B cell (primary cell): ENCODE results near the gene MPPE1.

Experiments
- CTCF ChIP-seq: fragments of 200-600 bp; IDR thresholded peaks from one replicate; pipeline ENCODE4 v1.8.0; 2022; ENCODE audit warnings: antibody characterized with exemption, mild to moderate bottlenecking
- EZH2 ChIP-seq: IDR thresholded peaks from 2 replicates; pipeline ENCODE4 v1.6.1; 2012; ENCODE audit warnings: borderline replicate concordance, low read depth, mild to moderate bottlenecking, moderate library complexity, low read length; ENCODE audit not compliant: insufficient read depth, poor library complexity, severe bottlenecking

GRCh38 chr18:11851146-11851805, 56.8 kb downstream of the MPPE1 start, which contains the start of gene CHMP1B:
- TF ChIP-seq CTCF (no peak), EZH2 (no peak)
